ENCODE data around the gene PFKFB2.
A peak's percentile ranks its signal among the peaks of the same experiment; 100 is the strongest.

The PFKFB2 gene

GRCh38 chr1:207051191-207051943 is 1.7 kb upstream of the PFKFB2 start, which contains the start of gene YOD1:
Gene YOD1 (minus strand): TSS chr1:207051208. CDS start chr1:207051030, 178 bp downstream.
- no peak for DNase-seq (ENCODE audit: low read depth, low spot score)
- Histone ChIP-seq H3K9me3 (ENCODE audit: low read depth, low read length) (no peaks in the 10 kb centered on the region), H3K4me3 (peak within 1 kb of the TSS; percentile 91), H3K36me3 (ENCODE audit: insufficient read depth, low read length) (peaks cover 32% of the 10 kb centered on the region), H3K9ac (ENCODE audit: insufficient read length) (peak within 1 kb of the TSS; percentile 91), H3K27ac (peak within 1 kb of the TSS; percentile 78)
- no peak for TF ChIP-seq FOXP2 (optimal IDR thresholded peaks at IDR 0.05; ENCODE audit: control extremely low read depth, extremely low read length, insufficient read depth)
- TF ChIP-seq POLR2AphosphoS5 (IDR thresholded peaks at IDR 0.05; ENCODE audit: borderline replicate concordance, low read depth, low read length) = no peak
- no peak for TF ChIP-seq EZH2 (IDR thresholded peaks at IDR 0.05)

GRCh38 chr1:207054491-207054890 is 1.4 kb downstream of the PFKFB2 start:
- peaks cover under 1% of the 10 kb centered on the region for H3K36me3 ChIP-seq (ENCODE audit: insufficient read depth, low read length)
- no peak overlapping the region for H3K4me3 ChIP-seq
- no peak for DNase-seq (ENCODE audit: low read depth, low spot score)
- no peaks in the 10 kb centered on the region for H3K9me3 ChIP-seq (ENCODE audit: low read depth, low read length)
- no peak overlapping the region for H3K9ac ChIP-seq (ENCODE audit: insufficient read length)
- TF ChIP-seq POLR2AphosphoS5 (IDR thresholded peaks at IDR 0.05; ENCODE audit: borderline replicate concordance, low read depth, low read length) = no peak
- TF ChIP-seq FOXP2 (optimal IDR thresholded peaks at IDR 0.05; ENCODE audit: control extremely low read depth, extremely low read length, insufficient read depth) = no peak
- no peak for TF ChIP-seq EZH2 (IDR thresholded peaks at IDR 0.05)
- H3K27ac ChIP-seq = no peak overlapping the region

GRCh38 chr1:207055386-207056001 is 2.4 kb downstream of the PFKFB2 start:
- no peak for DNase-seq (ENCODE audit: low read depth, low spot score)
- Histone ChIP-seq H3K27ac (no peak overlapping the region), H3K36me3 (ENCODE audit: insufficient read depth, low read length) (no peaks in the 10 kb centered on the region), H3K9me3 (ENCODE audit: low read depth, low read length) (no peaks in the 10 kb centered on the region), H3K9ac (ENCODE audit: insufficient read length) (no peak overlapping the region), H3K4me3 (no peak overlapping the region)
- no peak for TF ChIP-seq POLR2AphosphoS5 (IDR thresholded peaks at IDR 0.05; ENCODE audit: borderline replicate concordance, low read depth, low read length)
- TF ChIP-seq FOXP2 (optimal IDR thresholded peaks at IDR 0.05; ENCODE audit: control extremely low read depth, extremely low read length, insufficient read depth) = no peak
- TF ChIP-seq EZH2 (IDR thresholded peaks at IDR 0.05) = no peak

GRCh38 chr1:207056673-207057072 is 3.6 kb downstream of the PFKFB2 start:
- H3K27ac ChIP-seq = no peak overlapping the region
- H3K9ac ChIP-seq (ENCODE audit: insufficient read length) = no peak overlapping the region
- TF ChIP-seq EZH2 (IDR thresholded peaks at IDR 0.05) (no peak), FOXP2 (optimal IDR thresholded peaks at IDR 0.05; ENCODE audit: control extremely low read depth, extremely low read length, insufficient read depth) (no peak), POLR2AphosphoS5 (IDR thresholded peaks at IDR 0.05; ENCODE audit: borderline replicate concordance, low read depth, low read length) (no peak)
- H3K4me3 ChIP-seq = no peak overlapping the region
- H3K36me3 ChIP-seq (ENCODE audit: insufficient read depth, low read length) = no peaks in the 10 kb centered on the region
- no peaks in the 10 kb centered on the region for H3K9me3 ChIP-seq (ENCODE audit: low read depth, low read length)
- no peak for DNase-seq (ENCODE audit: low read depth, low spot score)

- H3K36me3 ChIP-seq (ENCODE audit: insufficient read depth, low read length) = no peaks in the 10 kb centered on the region
- TF ChIP-seq EZH2 (IDR thresholded peaks at IDR 0.05) = no peak
- no peak for TF ChIP-seq POLR2AphosphoS5 (IDR thresholded peaks at IDR 0.05; ENCODE audit: borderline replicate concordance, low read depth, low read length)
- no peak for TF ChIP-seq FOXP2 (optimal IDR thresholded peaks at IDR 0.05; ENCODE audit: control extremely low read depth, extremely low read length, insufficient read depth)
- no peak overlapping the region for H3K27ac ChIP-seq
- DNase-seq (ENCODE audit: low read depth, low spot score) = no peak
- no peak overlapping the region for H3K9ac ChIP-seq (ENCODE audit: insufficient read length)
- H3K4me3 ChIP-seq = no peak overlapping the region
- no peaks in the 10 kb centered on the region for H3K9me3 ChIP-seq (ENCODE audit: low read depth, low read length)
Observed at GRCh38 chr1:207058252-207058651, 5.2 kb downstream of the PFKFB2 start.

GRCh38 chr1:207058878-207059867 is 6.1 kb downstream of the PFKFB2 start:
- no peaks in the 10 kb centered on the region for H3K36me3 ChIP-seq (ENCODE audit: insufficient read depth, low read length)
- no peak overlapping the region for H3K4me3 ChIP-seq
- TF ChIP-seq FOXP2 (optimal IDR thresholded peaks at IDR 0.05; ENCODE audit: control extremely low read depth, extremely low read length, insufficient read depth) (no peak), POLR2AphosphoS5 (IDR thresholded peaks at IDR 0.05; ENCODE audit: borderline replicate concordance, low read depth, low read length) (no peak), EZH2 (IDR thresholded peaks at IDR 0.05) (no peak)
- no peak overlapping the region for H3K27ac ChIP-seq
- H3K9ac ChIP-seq (ENCODE audit: insufficient read length) = no peak overlapping the region
- H3K9me3 ChIP-seq (ENCODE audit: low read depth, low read length) = no peaks in the 10 kb centered on the region
- DNase-seq (ENCODE audit: low read depth, low spot score) = no peak

GRCh38 chr1:207059881-207060280 is 6.8 kb downstream of the PFKFB2 start:
- no peaks in the 10 kb centered on the region for H3K36me3 ChIP-seq (ENCODE audit: insufficient read depth, low read length)
- TF ChIP-seq EZH2 (IDR thresholded peaks at IDR 0.05) = no peak
- no peak for TF ChIP-seq POLR2AphosphoS5 (IDR thresholded peaks at IDR 0.05; ENCODE audit: borderline replicate concordance, low read depth, low read length)
- no peak for TF ChIP-seq FOXP2 (optimal IDR thresholded peaks at IDR 0.05; ENCODE audit: control extremely low read depth, extremely low read length, insufficient read depth)
- no peak overlapping the region for H3K9ac ChIP-seq (ENCODE audit: insufficient read length)
- no peak overlapping the region for H3K4me3 ChIP-seq
- H3K9me3 ChIP-seq (ENCODE audit: low read depth, low read length) = no peaks in the 10 kb centered on the region
- DNase-seq (ENCODE audit: low read depth, low spot score) = no peak
- H3K27ac ChIP-seq = no peak overlapping the region

- TF ChIP-seq EZH2 (IDR thresholded peaks at IDR 0.05) (no peak), FOXP2 (optimal IDR thresholded peaks at IDR 0.05; ENCODE audit: control extremely low read depth, extremely low read length, insufficient read depth) (no peak), POLR2AphosphoS5 (IDR thresholded peaks at IDR 0.05; ENCODE audit: borderline replicate concordance, low read depth, low read length) (no peak)
- no peaks in the 10 kb centered on the region for H3K36me3 ChIP-seq (ENCODE audit: insufficient read depth, low read length)
- H3K27ac ChIP-seq = no peak overlapping the region
- no peaks in the 10 kb centered on the region for H3K9me3 ChIP-seq (ENCODE audit: low read depth, low read length)
- no peak overlapping the region for H3K4me3 ChIP-seq
- H3K9ac ChIP-seq (ENCODE audit: insufficient read length) = no peak overlapping the region
- no peak for DNase-seq (ENCODE audit: low read depth, low spot score)
Observed at GRCh38 chr1:207060596-207060995, 7.5 kb downstream of the PFKFB2 start.

All from SK-N-MC (cell line).